Muscle of leg (tissue), 11 donors: ENCODE measurements around the gene AP3S1. TPM values are rescaled to one million over a fixed set of nuclear protein-coding genes. Genes with fewer than 3 reads are reported as not detected.
"Not testable (repeated sequence)": the region's sequence is repeated elsewhere in the genome, so short reads cannot be mapped to it uniquely, and the experiment has no call there.

Experiments used
- DNase-seq: peaks from one replicate; pipeline ENCODE4 v3.0.0; 2013
- H3K27ac ChIP-seq: one replicate; pipeline ENCODE4 v1.5.1; 2013; ENCODE audit warnings: mild to moderate bottlenecking, low read length, control low read depth
- H3K27me3 ChIP-seq: one replicate; pipeline ENCODE4 v1.6.1; 2013; ENCODE audit warnings: low read length; ENCODE audit not compliant: control insufficient read depth, insufficient read depth
- H3K36me3 ChIP-seq: one replicate; pipeline ENCODE4 v1.6.1; 2013; ENCODE audit warnings: low read length; ENCODE audit not compliant: control insufficient read depth, insufficient read depth
- H3K4me1 ChIP-seq: one replicate; pipeline ENCODE4 v1.6.1; 2013; ENCODE audit warnings: low read length; ENCODE audit not compliant: control insufficient read depth, insufficient read depth
- H3K4me3 ChIP-seq: one replicate; pipeline ENCODE4 v1.5.1; 2013; ENCODE audit warnings: low read length, control low read depth
- H3K9me3 ChIP-seq: replicated peaks from 2 replicates; pipeline ENCODE4 v1.6.1; 2013; ENCODE audit warnings: low read depth, low read length; ENCODE audit not compliant: control insufficient read depth
- WGBS: methylation state at CpG from one replicate; pipeline ENCODE4 v1.1.5; 2013; ENCODE audit warnings: missing lambda C conversion rate; ENCODE audit not compliant: insufficient coverage; 5-methylcytosine and 5-hydroxymethylcytosine counted together
- polyA plus RNA-seq, 8 donors: library from polyadenylated mRNA; unstranded; fragments of 120-200 nt; gene quantifications; one replicate each; pipeline versions ENCODE4 v1.2.1 to v1.2.3, GENCODE V29; 2013; ENCODE audit warnings: inconsistent platforms in 1 of 8, low replicate concordance in 1 of 8; ENCODE audit not compliant: insufficient read length in 8 of 8, insufficient read depth in 1 of 8
- total RNA-seq: library from RNA; stranded (reverse); fragments of 120-200 nt; gene quantifications from one replicate; pipeline ENCODE4 v1.2.4, GENCODE V29; 2013

Gene AP3S1
- total and polyA plus RNA-seq, 9 donors: 63.8 to 152 (median 111) TPM

DNA sequence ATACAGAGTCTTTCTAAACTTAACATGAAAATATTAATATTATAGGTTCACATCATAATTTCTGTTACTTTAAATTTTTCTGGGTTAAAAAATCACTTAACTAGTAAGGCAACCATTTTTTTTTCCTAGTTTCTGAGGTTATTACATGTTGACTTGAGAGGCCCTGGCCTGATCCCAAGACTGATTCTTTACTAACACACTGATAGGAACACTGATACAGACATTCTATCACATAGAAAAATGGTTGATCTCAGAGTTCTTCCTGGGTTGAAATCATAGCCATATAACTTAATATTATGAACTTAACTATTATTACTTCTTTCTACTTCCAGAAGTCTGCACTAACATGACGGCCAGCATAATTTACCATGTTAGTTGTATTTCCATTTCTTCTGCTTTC, 43.0 kb downstream of the AP3S1 start:
- no peaks in the 10 kb centered on the region for H3K27me3 ChIP-seq
- peaks cover 2% of the 10 kb centered on the region for H3K9me3 ChIP-seq
- no peak overlapping the region for H3K27ac ChIP-seq
- peaks cover 12% of the 10 kb centered on the region for H3K36me3 ChIP-seq
- no peak for DNase-seq
- no CpG with 5 or more reads among the region's 1 CpG for WGBS
- no peak overlapping the region for H3K4me3 ChIP-seq
- no peaks in the 10 kb centered on the region for H3K4me1 ChIP-seq

DNA sequence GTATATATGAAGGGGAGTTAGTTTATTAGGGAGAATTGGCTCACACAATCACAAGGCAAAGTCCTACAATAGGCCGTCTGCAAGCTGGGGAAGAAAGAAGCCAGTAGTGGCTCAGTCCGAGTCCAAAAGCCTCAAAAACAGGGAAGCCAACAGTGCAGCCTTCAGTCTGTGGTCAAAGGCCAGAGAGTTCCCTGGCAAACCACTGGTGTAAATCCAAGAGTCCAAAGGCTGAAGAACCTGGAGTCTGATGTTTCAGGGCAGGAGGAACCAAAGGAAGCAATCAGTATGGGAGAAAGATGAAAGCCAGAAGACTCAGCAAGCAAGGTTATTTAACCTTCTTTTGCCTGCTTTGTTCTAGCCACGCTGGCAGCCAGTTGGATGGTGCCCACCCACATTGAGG, 43.5 kb downstream of the AP3S1 start:
- H3K4me3 ChIP-seq, H3K4me1 ChIP-seq, H3K27ac ChIP-seq, H3K27me3 ChIP-seq, H3K9me3 ChIP-seq, DNase-seq: not testable (repeated sequence)
- peaks cover 11% of the 10 kb centered on the region for H3K36me3 ChIP-seq
- WGBS: 62% methylated on average over 3 of the region's 3 CpGs

DNA sequence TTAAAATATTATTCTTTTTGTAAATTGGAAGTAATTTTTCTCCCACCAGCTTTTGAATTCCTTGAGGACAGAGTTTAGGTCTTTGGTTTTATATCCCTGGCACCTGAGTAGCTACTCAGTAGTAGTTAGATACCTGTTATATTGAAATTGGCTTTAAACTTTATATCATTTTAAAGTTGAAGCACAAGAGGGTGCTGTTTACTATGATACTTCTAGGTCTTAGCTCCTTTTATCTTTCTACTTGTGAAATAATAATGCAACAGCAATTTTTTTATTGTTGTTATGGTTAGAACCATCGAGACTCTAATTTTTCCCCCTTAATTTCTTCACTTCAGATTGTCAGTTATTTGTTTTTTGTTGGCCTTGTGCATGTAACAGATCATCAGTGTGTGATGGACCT, 46.3 kb downstream of the AP3S1 start:
- WGBS: no CpG with 5 or more reads among the region's 1 CpG
- peak; percentile 53 for DNase-seq

GRCh38 chr5:115892021-115892420, 50.3 kb downstream of the AP3S1 start:
- no peaks in the 10 kb centered on the region for H3K4me1 ChIP-seq
- H3K27ac ChIP-seq: no peak overlapping the region
- WGBS: no CpG with 5 or more reads among the region's 1 CpG
- no peaks in the 10 kb centered on the region for H3K9me3 ChIP-seq
- DNase-seq: no peak
- no peaks in the 10 kb centered on the region for H3K36me3 ChIP-seq
- no peaks in the 10 kb centered on the region for H3K27me3 ChIP-seq
- no peak overlapping the region for H3K4me3 ChIP-seq

More for the DNA sequence above, 46.3 kb downstream of the AP3S1 start:
- no peaks in the 10 kb centered on the region for H3K9me3 ChIP-seq
- H3K27ac ChIP-seq: no peak overlapping the region
- no peaks in the 10 kb centered on the region for H3K27me3 ChIP-seq
- no peak overlapping the region for H3K4me3 ChIP-seq
- no peaks in the 10 kb centered on the region for H3K4me1 ChIP-seq
- peaks cover 2% of the 10 kb centered on the region for H3K36me3 ChIP-seq

- Histone ChIP-seq H3K36me3 (peaks cover 6% of the 10 kb centered on the region), H3K9me3 (no peaks in the 10 kb centered on the region), H3K27ac (no peak overlapping the region), H3K4me3 (no peak overlapping the region), H3K4me1 (no peaks in the 10 kb centered on the region), H3K27me3 (no peaks in the 10 kb centered on the region)
- WGBS: 100% methylated on average over 2 of the region's 3 CpGs
- DNase-seq: no peak
Observed at GRCh38 chr5:115894342-115894741, 52.6 kb downstream of the AP3S1 start.

GRCh38 chr5:115895821-115896220, 54.1 kb downstream of the AP3S1 start:
- H3K36me3 ChIP-seq: peaks cover 6% of the 10 kb centered on the region
- H3K27ac ChIP-seq: no peak overlapping the region
- WGBS: 73% methylated on average over 1 of the region's 3 CpGs
- H3K4me3 ChIP-seq: no peak overlapping the region
- DNase-seq: no peak
- no peaks in the 10 kb centered on the region for H3K27me3 ChIP-seq
- no peaks in the 10 kb centered on the region for H3K4me1 ChIP-seq
- H3K9me3 ChIP-seq: no peaks in the 10 kb centered on the region

DNA sequence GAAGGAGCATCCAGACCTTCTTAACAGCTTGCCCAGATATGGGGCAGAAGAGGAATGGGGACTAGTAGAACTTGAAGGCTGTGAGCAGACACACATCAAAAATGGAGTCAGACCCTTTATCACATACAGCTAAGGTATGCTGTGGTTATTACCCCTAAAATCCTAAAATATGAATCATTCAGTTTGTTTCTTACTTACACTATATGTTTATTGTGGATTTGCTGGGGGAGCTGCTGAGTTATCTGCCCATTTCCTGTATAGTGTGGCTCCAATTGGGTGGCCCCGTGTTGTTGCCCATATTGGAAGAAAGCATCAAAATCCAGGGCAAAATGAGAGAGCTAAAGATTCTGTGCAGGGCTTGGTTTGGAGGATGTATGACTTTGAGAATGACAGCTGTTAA, 56.9 kb downstream of the AP3S1 start:
- Histone ChIP-seq H3K27me3 (no peaks in the 10 kb centered on the region), H3K36me3 (peaks cover 6% of the 10 kb centered on the region), H3K9me3 (no peaks in the 10 kb centered on the region), H3K27ac (no peak overlapping the region), H3K4me1 (no peaks in the 10 kb centered on the region), H3K4me3 (no peak overlapping the region)
- DNase-seq: no peak
- WGBS: no CpG with 5 or more reads among the region's 1 CpG

- Histone ChIP-seq H3K9me3 (no peaks in the 10 kb centered on the region), H3K4me3 (no peak overlapping the region), H3K36me3 (no peaks in the 10 kb centered on the region), H3K27ac (no peak overlapping the region), H3K4me1 (no peaks in the 10 kb centered on the region), H3K27me3 (no peaks in the 10 kb centered on the region)
- DNase-seq: no peak
- no CpG with 5 or more reads among the region's 2 CpGs for WGBS
Observed at GRCh38 chr5:115907177-115907576, 65.4 kb downstream of the AP3S1 start.

DNA sequence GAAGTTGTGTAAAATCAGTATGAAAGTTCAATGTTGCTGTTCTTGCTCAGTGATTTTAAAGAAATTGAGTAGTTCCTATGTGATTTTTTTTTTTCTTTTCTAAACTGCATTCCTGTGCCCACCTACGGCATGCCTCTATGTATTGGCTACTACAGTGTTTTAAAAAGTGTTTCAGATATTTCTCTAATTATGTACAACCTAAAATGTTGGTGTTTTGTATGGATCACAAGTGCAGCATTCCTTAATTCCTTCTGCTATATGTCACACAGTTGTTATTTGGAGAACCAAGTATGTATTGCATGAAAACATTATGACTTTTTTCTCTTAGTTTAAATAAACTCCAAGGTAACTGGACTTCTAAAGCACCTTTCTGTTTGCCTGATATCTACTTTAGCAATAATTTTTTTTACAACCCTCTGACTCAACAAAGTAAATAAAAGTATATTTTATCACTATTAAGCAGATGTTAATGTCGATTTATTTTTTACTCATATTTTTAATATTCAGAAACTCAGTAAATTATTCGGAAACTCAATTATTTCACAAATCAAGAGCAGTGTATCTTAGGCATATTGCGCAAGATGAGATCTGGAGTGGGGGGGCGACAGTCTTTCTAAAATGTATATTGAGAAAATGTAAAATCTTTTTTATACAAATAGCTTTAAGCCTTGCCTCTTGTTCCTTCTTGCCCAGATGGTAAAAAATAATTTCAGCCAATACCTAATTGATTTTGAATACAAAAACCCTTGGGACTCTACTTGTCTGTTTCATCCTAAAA, 72.1 kb downstream of the AP3S1 start:
- no CpG with 5 or more reads among the region's 5 CpGs for WGBS
- H3K9me3 ChIP-seq, H3K27ac ChIP-seq, H3K27me3 ChIP-seq, H3K4me3 ChIP-seq, DNase-seq, H3K4me1 ChIP-seq, H3K36me3 ChIP-seq: not testable (repeated sequence)

DNA sequence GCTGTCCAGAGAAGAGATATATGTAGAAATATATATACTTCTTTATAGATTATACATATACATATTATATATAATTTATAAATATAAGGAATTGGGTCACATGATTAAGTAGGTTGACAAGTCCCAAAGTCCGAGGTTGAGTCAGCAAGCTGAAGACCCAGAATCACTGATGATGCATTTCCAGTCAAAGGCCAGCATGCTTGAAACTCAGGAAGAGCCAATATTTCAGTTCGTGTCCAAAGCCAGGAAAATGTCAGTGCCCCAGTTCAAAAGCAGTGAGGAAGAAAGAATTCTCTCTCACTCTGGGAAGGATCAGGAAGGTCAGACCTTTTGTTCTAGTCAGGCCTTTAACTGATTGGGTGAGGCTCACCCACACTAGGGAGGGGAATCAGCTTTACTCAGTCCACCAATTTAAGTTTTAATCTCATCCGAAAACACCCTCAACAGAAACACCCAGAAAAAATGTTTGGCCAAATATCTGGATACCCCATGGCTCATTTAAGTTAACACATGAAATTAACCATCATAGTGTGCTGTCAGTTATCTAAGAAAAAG, 78.5 kb downstream of the AP3S1 start:
- H3K36me3 ChIP-seq: peaks cover 4% of the 10 kb centered on the region
- H3K27ac ChIP-seq: no peak overlapping the region

More for the DNA sequence above, 78.5 kb downstream of the AP3S1 start:
- H3K4me1 ChIP-seq: peaks cover 2% of the 10 kb centered on the region
- DNase-seq: no peak
- no peaks in the 10 kb centered on the region for H3K27me3 ChIP-seq
- 83% methylated on average over 1 of the region's 3 CpGs for WGBS
- no peak overlapping the region for H3K4me3 ChIP-seq
- no peaks in the 10 kb centered on the region for H3K9me3 ChIP-seq
